ENCODE results near the gene RAB12. TPM values are rescaled to one million over a fixed set of nuclear protein-coding genes. Genes with fewer than 3 reads are reported as not detected.

RAB12 gene
- total and polyA plus RNA-seq, 2 of the 8 experiments (the other 6 are each of a cell fraction or from before 2014, with no cell fraction given): 19.7 to 45.9 TPM

DNA sequence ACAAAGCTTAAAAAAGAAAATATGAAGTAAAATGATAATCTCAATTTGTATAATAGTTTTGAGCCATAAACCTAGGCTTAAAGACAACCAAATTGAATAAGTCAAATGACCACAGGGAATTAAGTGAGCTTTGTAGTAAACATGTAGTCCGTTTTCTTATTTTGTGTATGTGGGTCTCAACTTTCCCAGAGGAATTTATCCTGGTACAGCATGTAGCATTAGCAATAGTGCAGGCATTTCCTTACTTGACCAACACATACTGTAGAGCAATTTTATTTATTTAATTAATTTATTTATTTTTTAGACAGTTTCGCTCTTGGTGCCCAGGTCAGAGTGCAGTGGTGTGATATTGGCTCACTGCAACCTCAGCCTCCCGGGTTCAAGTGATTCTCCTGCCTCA lies 58.6 kb downstream of the RAB12 start:
- FAIRE-seq: no peak
- Histone ChIP-seq H3K27ac (ENCODE audit: low read depth, low read length) (no peak overlapping the region), H3K36me3 (ENCODE audit: control insufficient read depth in 2 of 4, insufficient read depth in 4 of 4, low read length in 3 of 4) (no peaks in the 10 kb centered on the region), H3K9me3 (ENCODE audit: insufficient read depth in 2 of 2, low read depth in 1 of 2, low read length in 1 of 2) (no peaks in the 10 kb centered on the region), H4K20me1 (replicated peaks in 1 of 2; ENCODE audit: control insufficient read depth in 1 of 2, insufficient read depth in 2 of 2, low read length in 2 of 2) (no peaks in the 10 kb centered on the region), H3K27me3 (replicated peaks in 1 of 4; ENCODE audit: control insufficient read depth in 3 of 4, extremely low read depth in 1 of 4, insufficient read depth in 3 of 4, low read length in 3 of 4) (no peaks in the 10 kb centered on the region), H3K23me2 (ENCODE audit: low read depth, low read length) (no peaks in the 10 kb centered on the region), H4K91ac (replicated peaks; ENCODE audit: insufficient read length, low read length) (no peak overlapping the region), H4K8ac (ENCODE audit: extremely low read depth, insufficient read depth, low read length) (no peak overlapping the region), H2BK15ac (ENCODE audit: low read length) (no peak overlapping the region), H2AFZ (ENCODE audit: low read length) (no peak overlapping the region), H3K9ac (replicated peaks in 1 of 4; ENCODE audit: extremely low read depth in 1 of 4, low read depth in 3 of 4, low read length in 3 of 4) (no peak overlapping the region), H2BK5ac (ENCODE audit: low read depth, low read length) (no peak overlapping the region), H3K23ac (ENCODE audit: insufficient read length) (no peak overlapping the region), H2AK5ac (ENCODE audit: low read depth, low read length) (no peak overlapping the region), H4K5ac (ENCODE audit: insufficient read length, low read depth, low read length) (no peak overlapping the region), H2BK12ac (ENCODE audit: low read depth, low read length) (no peak overlapping the region), H2BK20ac (ENCODE audit: low read length) (no peak overlapping the region), H3K18ac (ENCODE audit: extremely low read depth, low read length) (no peak overlapping the region), H2BK120ac (replicated peaks; ENCODE audit: low read depth, low read length) (no peak overlapping the region), H3K14ac (ENCODE audit: insufficient read length) (no peak overlapping the region), H3K79me2 (ENCODE audit: control insufficient read depth in 1 of 2, insufficient read depth in 2 of 2, low read length in 2 of 2) (no peaks in the 10 kb centered on the region), H3K4me2 (ENCODE audit: insufficient read depth in 1 of 2, low read depth in 2 of 2, low read length in 2 of 2) (no peak overlapping the region), H3K79me1 (ENCODE audit: low read depth, low read length) (no peaks in the 10 kb centered on the region), H3K4ac (replicated peaks; ENCODE audit: insufficient read length, low read depth, low read length) (no peak overlapping the region), H3K56ac (replicated peaks; ENCODE audit: insufficient read length, low read depth, low read length) (no peak overlapping the region), H3K4me3 (ENCODE audit: extremely low read depth in 1 of 4, insufficient read depth in 2 of 4, low read depth in 3 of 4, low read length in 4 of 4) (no peak overlapping the region), H3K4me1 (replicated peaks in 1 of 4; ENCODE audit: control insufficient read depth in 3 of 4, insufficient read depth in 4 of 4, low read length in 3 of 4) (peaks cover 0 to 7% (median 4%) of the 10 kb centered on the region in 4 experiments)
- WGBS, 2 experiments (ENCODE audit: extremely low coverage in 1 of 2, insufficient coverage in 1 of 2, insufficient read length in 1 of 2, insufficient replicate concordance in 2 of 2, low coverage in 1 of 2, low lambda C conversion rate in 2 of 2, missing lambda C conversion rate in 1 of 2): 94% methylated on average over 3 of the region's 3 CpGs; no CpG with 5 or more reads in 1 of the 2 experiments
- no peak for TF ChIP-seq KDM1A (IDR thresholded peaks at IDR 0.05; ENCODE audit: borderline replicate concordance, low read length)
- TF ChIP-seq ASH2L (IDR thresholded peaks at IDR 0.05; ENCODE audit: low read length): no peak
- TF ChIP-seq SP4 (IDR thresholded peaks at IDR 0.05; ENCODE audit: low read length): no peak
- TF ChIP-seq TCF12 (IDR thresholded peaks at IDR 0.05; ENCODE audit: low read depth, low read length): no peak
- no peak for TF ChIP-seq TBP (IDR thresholded peaks at IDR 0.05; ENCODE audit: low read depth, low read length)
- no peak for TF ChIP-seq SIX5 (IDR thresholded peaks at IDR 0.05; ENCODE audit: low read depth, low read length)
- TF ChIP-seq POLR2AphosphoS5 (IDR thresholded peaks at IDR 0.05; ENCODE audit: low read depth, low read length): no peak
- TF ChIP-seq YY1 (IDR thresholded peaks at IDR 0.05; ENCODE audit: low read depth, low read length): no peak
- no peak for TF ChIP-seq SRF (IDR thresholded peaks at IDR 0.05; ENCODE audit: low read depth, low read length)
- TF ChIP-seq CREB1 (IDR thresholded peaks at IDR 0.05): no peak
- no peak for TF ChIP-seq NANOG (IDR thresholded peaks at IDR 0.05; ENCODE audit: insufficient read depth, low read depth, low read length, poor library complexity, severe bottlenecking)
- no peak for TF ChIP-seq RXRA (IDR thresholded peaks at IDR 0.05; ENCODE audit: insufficient read depth, low read depth, low read length)
- POLR2A ChIA-PET (ENCODE audit: partially characterized antibody): interaction anchor here (0.7 kb wide), 1 partner anchor 18 kb away, joined by 4 read pairs; no protein-coding TSS in a partner anchor
- CTCF ChIA-PET (ENCODE audit: partially characterized antibody): interaction anchor here (0.9 to 1.6 kb wide), 2 partner anchors 14 to 35 kb away, joined by 3 to 4 read pairs; no protein-coding TSS in a partner anchor
- DNase-seq (ENCODE audit: low read depth in 1 of 2, low spot score in 2 of 2): no peak
